Heart left ventricle (tissue), 13 donors: ENCODE data around the gene VTI1A.

Experiments
- CTCF ChIP-seq, 12 donors: fragments of 200-600 bp; sonication (generic) in 4 of 12; IDR thresholded peaks; one replicate each; pipeline versions ENCODE4 v1.5.0 to v1.8.0; 2018 to 2022; ENCODE audit warnings: antibody characterized with exemption in 12 of 12, mild to moderate bottlenecking in 5 of 12
- POLR2A ChIP-seq, 2 donors: fragments of 450-650 bp; IDR thresholded peaks; one replicate each; pipeline ENCODE4 v1.6.1; 2017; ENCODE audit warnings: antibody characterized with exemption in 2 of 2, mild to moderate bottlenecking in 2 of 2, moderate library complexity in 2 of 2
- donor health status: ischemic (EF 13 %, LVEDD 7.1; RV severe dilation, severe dysfunction).
- donor health status: DM: no; HTN: yes; CAD: no.
- donor health status: DM: no; HTN: no; CAD: no.
- donor health status: ischemic (EF 25% LVEDD 6.9; RV normal size, moderate dysfunction).
- donor health status: ischemic (EF 25% LVEDD 5.7; RV mildly dilated, moderate dysfunction).
- donor health status: ischemic (EF 35%, LVEDD 5.7; RV mildly dilated, moderate dysfunction).
- donor health status: nonischemic (EF 11% LVEDD 7.7; RV severe dilation, severe dysfunction).
- donor health status: DM: yes; HTN: yes; CAD: no.
- donor health status: PGD.
- donor health status: ischemic (EF 29% LVEDD 5.4; RV normal size, mild dysfunction).
- donor health status: nonischemic (EF 23%, LVEDD 6.1; RV moderate dilation, normal function).

GRCh38 chr10:112658465-112658864, 211.4 kb downstream of the VTI1A start:
- no peak for TF ChIP-seq CTCF (IDR thresholded peaks at IDR 0.05)
- TF ChIP-seq POLR2A (IDR thresholded peaks at IDR 0.05), result no peak
